Measurements from ENCODE around the gene DDX6. TPM values are rescaled to one million over a fixed set of nuclear protein-coding genes. Genes with fewer than 3 reads are reported as not detected.

DDX6 gene
- total and polyA plus RNA-seq, 9 of the 15 experiments (the other 6 are each of a cell fraction or from before 2014, with no cell fraction given), result 10.0 to 102 (median 58.2) TPM

DNA sequence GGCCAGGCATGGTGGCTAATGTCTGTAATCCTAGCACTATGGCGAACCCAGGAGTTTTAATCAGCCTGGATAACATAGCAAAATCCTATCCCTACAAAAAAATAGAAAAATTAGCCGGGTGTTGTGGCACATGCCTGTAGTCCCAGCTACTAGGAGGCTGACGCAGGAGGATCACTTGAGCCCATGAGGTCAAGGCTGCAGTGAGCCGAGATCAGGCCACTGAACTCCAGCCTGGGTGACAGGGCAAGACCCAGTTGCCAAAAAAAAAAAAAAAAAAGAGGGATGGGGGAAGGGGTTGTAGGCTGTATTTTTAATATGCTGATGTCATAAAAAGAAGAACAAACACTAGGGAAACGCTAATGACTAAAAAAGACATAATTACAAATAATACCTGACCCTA lies 12.1 kb downstream of the DDX6 start:
- in situ Hi-C loops (cut with MboI) (no loop called here), intact Hi-C loops (cut with micrococcal nuclease) (no loop called here)
- POLR2A ChIA-PET, result no interaction called here
- Histone ChIP-seq H3K27ac (ENCODE audit: extremely low read depth, low read depth, low read length) (no peak overlapping the region), H2AFZ (ENCODE audit: low read depth, low read length) (no peak overlapping the region), H3K79me2 (ENCODE audit: control insufficient read depth, insufficient read depth, low read length) (peaks cover 95% of the 10 kb centered on the region), H3K27me3 (ENCODE audit: control insufficient read depth in 2 of 2, insufficient read depth in 2 of 2, low read length in 2 of 2) (no peaks in the 10 kb centered on the region), H3K4me2 (ENCODE audit: insufficient read depth, low read length) (no peak overlapping the region), H3K4me1 (replicated peaks in 1 of 2; ENCODE audit: control insufficient read depth in 2 of 2, insufficient read depth in 2 of 2, low read length in 2 of 2) (no peaks in the 10 kb centered on the region), H3K4me3 (no peak overlapping the region), H3K9ac (ENCODE audit: insufficient read depth in 1 of 2, low read depth in 2 of 2, low read length in 2 of 2) (no peak overlapping the region), H3K9me1 (ENCODE audit: control insufficient read depth, insufficient read depth, low read length) (no peaks in the 10 kb centered on the region), H4K20me1 (replicated peaks; ENCODE audit: control insufficient read depth, insufficient read depth, low read length) (no peaks in the 10 kb centered on the region), H3K36me3 (ENCODE audit: control insufficient read depth, insufficient read depth, low read length) (peaks cover 96% of the 10 kb centered on the region), H3K9me3 (replicated peaks; ENCODE audit: control insufficient read depth, insufficient read depth, low read depth, low read length) (no peaks in the 10 kb centered on the region)
- no peak for DNase-seq (ENCODE audit: extremely low read depth in 1 of 4, low spot score in 3 of 4)
- TF ChIP-seq NBN (IDR thresholded peaks at IDR 0.05; ENCODE audit: low read depth) (no peak), POLR2H (tag; IDR thresholded peaks at IDR 0.05; ENCODE audit: low read depth) (no peak), HLTF (IDR thresholded peaks at IDR 0.05) (no peak), MTA1 (IDR thresholded peaks at IDR 0.05; ENCODE audit: borderline replicate concordance) (no peak), FIP1L1 (IDR thresholded peaks at IDR 0.05; ENCODE audit: low read depth, low read length, poor library complexity, severe bottlenecking) (no peak), TRIM28 (IDR thresholded peaks at IDR 0.05) (no peak), ZNF318 (IDR thresholded peaks at IDR 0.05; ENCODE audit: borderline replicate concordance in 1 of 2, low read depth in 1 of 2) (no peak), MTA3 (IDR thresholded peaks at IDR 0.05; ENCODE audit: borderline replicate concordance) (no peak)
- 100% methylated on average over 4 of the region's 5 CpGs for WGBS (ENCODE audit: insufficient coverage, low coverage, missing lambda C conversion rate)
- ATAC-seq, result no peak
- CTCF ChIA-PET (ENCODE audit: low intra/inter-chr PET ratio), result no interaction called here
- BruUV-seq (replicated peaks), result no TSS peak
- no peak for FAIRE-seq

Data from K562 (cell line).